Breast epithelium (tissue), 4 donors: ENCODE measurements around the gene ACSL5. TPM values are rescaled to one million over a fixed set of nuclear protein-coding genes. Genes with fewer than 3 reads are reported as not detected.

Source experiments
- DNase-seq, 2 donors: peaks; one replicate each; pipeline ENCODE4 v3.0.0-alpha.2; 2019; ENCODE audit warnings: low spot score in 2 of 2
- H3K27ac ChIP-seq, 2 donors: fragments of 200-600 bp; sonication (generic) in 1 of 2; one replicate each; pipeline ENCODE4 v1.5.1; 2016 to 2019; ENCODE audit warnings: mild to moderate bottlenecking in 1 of 2
- H3K27me3 ChIP-seq, 2 donors: fragments of 200-600 bp; sonication (generic) in 1 of 2; one replicate each; pipeline versions ENCODE4 v1.5.1 to v1.6.0; 2017 to 2019; ENCODE audit warnings: control low read depth in 1 of 2, mild to moderate bottlenecking in 1 of 2
- H3K36me3 ChIP-seq: fragments of 200-600 bp; one replicate; pipeline ENCODE4 v1.5.1; 2019
- H3K4me1 ChIP-seq, 2 donors: fragments of 200-600 bp; sonication (generic); one replicate each; pipeline ENCODE4 v1.5.1; 2016 to 2019; ENCODE audit warnings: control low read depth in 1 of 2
- H3K4me3 ChIP-seq, 3 donors: fragments of 200-600 bp; sonication (generic); 1 replicate in 2 of 3; 2 replicates in 1 of 3; pipeline ENCODE4 v1.5.1; 2016 to 2019; ENCODE audit warnings: mild to moderate bottlenecking in 3 of 3, moderate library complexity in 2 of 3
- H3K9me3 ChIP-seq, 2 donors: fragments of 200-600 bp; sonication (generic) in 1 of 2; one replicate each; pipeline ENCODE4 v1.5.1; 2016 to 2019; ENCODE audit warnings: control low read depth in 1 of 2
- CTCF ChIP-seq, 3 donors: fragments of 450-650 bp; IDR thresholded peaks; one replicate each; pipeline ENCODE4 v1.5.1; 2016 to 2017; ENCODE audit warnings: antibody characterized with exemption in 3 of 3, mild to moderate bottlenecking in 3 of 3, moderate library complexity in 3 of 3
- POLR2A ChIP-seq: fragments of 450-650 bp; IDR thresholded peaks from one replicate; pipeline ENCODE4 v1.6.1; 2016; ENCODE audit warnings: antibody characterized with exemption, mild to moderate bottlenecking, moderate library complexity
- POLR2AphosphoS5 ChIP-seq, 3 donors: sonication (generic); formaldehyde crosslinking; IDR thresholded peaks; one replicate each; pipeline ENCODE4 v1.6.1; 2017; ENCODE audit warnings: antibody characterized with exemption in 3 of 3
- intact Hi-C: fragments of 100-400 bp; cut with DNase I; formaldehyde crosslinking; loops from one replicate; pipeline ENCODE4 v1.15.1; 2023; ENCODE audit warnings: low total_unique reads
- total RNA-seq, 3 donors: library from RNA; depleted of rRNA; stranded (reverse); fragments of >200 nt; gene quantifications; one replicate each; pipeline ENCODE4 v1.1.0, GENCODE V29; 2016

Gene ACSL5
- total RNA-seq, 3 donors from 2014 or later, result 13.3 to 31.8 (median 15.8) TPM

DNA sequence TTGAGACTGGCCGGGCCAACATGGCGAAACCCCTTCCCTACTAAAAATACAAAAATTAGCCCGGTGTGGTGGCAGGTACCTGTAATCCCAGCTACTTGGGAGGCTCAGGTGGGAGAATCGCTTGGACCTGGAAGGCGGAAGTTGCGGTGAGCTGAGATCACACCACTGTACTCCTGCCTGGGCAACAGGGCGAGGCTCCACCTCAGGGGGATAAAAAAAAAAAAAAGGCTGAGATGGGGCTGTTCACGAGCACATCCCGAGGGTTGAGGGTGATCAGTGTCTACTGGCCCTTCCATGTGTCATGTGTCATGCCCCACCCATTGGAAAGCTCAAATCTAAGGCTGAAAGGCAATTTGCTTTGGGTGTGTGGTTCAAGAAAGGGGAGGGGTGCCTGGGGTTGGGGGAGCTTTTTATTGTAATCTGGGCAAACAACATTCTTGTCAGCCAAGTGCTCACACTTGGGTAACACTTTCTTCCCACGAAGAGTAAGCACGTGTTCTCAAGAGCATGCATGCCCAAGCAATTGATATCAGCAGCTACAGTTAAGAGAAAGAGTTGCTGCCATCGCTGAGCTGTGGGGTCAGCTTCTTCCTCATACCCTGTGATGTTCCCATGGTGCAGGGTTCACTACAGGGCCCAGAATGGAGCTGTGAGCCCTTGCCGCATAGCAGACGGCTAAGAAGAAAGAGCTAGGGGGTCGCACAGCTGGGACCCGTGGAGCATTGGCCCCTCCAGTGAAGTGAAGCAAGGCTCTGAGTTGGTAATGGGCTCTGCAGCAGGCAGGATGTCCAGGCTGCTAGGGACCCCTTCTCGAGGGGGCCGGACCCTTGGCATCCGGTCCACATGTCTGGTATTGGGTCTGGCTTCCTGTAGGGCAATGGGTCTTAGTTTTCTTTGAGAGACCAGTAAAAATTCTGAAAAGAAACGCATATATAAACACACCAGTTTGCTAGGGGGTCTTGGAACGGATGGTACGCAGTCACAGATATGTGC is 9.9 kb upstream of the ACSL5 start:
- no peak for DNase-seq
- no peak overlapping the region for H3K4me3 ChIP-seq
- intact Hi-C loops, result no loop called here

DNA sequence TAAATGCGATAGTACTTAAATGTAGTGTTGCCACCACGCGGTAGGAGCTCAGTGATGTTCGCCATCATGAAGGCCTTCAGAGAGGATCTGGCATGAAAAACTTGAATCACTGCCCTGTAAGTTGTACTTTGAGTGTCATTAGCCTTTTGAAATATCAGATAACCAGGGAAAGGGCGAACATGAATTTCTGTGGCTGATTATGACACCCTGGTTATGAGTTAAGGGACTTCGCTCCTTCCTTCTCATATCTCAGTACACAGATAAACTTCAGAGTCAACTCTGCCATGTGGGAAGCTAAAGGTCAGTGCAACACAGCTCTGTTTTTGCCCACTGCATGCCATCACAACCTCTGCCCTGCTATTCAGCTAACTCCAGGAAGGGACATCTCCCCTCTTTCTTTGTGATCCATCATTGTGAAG is 8.9 kb upstream of the ACSL5 start:
- H3K4me3 ChIP-seq, result no peak overlapping the region
- H3K9me3 ChIP-seq, result no peaks in the 10 kb centered on the region
- intact Hi-C loops, result no loop called here
- H3K4me1 ChIP-seq, result peaks cover 7 to 10% of the 10 kb centered on the region in 2 donors
- H3K36me3 ChIP-seq, result no peaks in the 10 kb centered on the region
- H3K27ac ChIP-seq, result no peak overlapping the region
- H3K27me3 ChIP-seq, result no peaks in the 10 kb centered on the region
- TF ChIP-seq POLR2AphosphoS5 (IDR thresholded peaks at IDR 0.05), result no peak
- no peak for TF ChIP-seq POLR2A
- TF ChIP-seq CTCF (IDR thresholded peaks at IDR 0.05), result no peak
- DNase-seq, result no peak

More for the DNA sequence above, 9.9 kb upstream of the ACSL5 start:
- Histone ChIP-seq H3K36me3 (no peaks in the 10 kb centered on the region), H3K4me1 (peaks cover 7 to 10% of the 10 kb centered on the region in 2 donors), H3K27me3 (no peaks in the 10 kb centered on the region), H3K9me3 (no peaks in the 10 kb centered on the region), H3K27ac (peak overlapping the region; percentile 43 to 77)
- TF ChIP-seq POLR2AphosphoS5 (IDR thresholded peaks at IDR 0.05) (no peak), POLR2A (no peak), CTCF (IDR thresholded peaks at IDR 0.05) (no peak)

DNA sequence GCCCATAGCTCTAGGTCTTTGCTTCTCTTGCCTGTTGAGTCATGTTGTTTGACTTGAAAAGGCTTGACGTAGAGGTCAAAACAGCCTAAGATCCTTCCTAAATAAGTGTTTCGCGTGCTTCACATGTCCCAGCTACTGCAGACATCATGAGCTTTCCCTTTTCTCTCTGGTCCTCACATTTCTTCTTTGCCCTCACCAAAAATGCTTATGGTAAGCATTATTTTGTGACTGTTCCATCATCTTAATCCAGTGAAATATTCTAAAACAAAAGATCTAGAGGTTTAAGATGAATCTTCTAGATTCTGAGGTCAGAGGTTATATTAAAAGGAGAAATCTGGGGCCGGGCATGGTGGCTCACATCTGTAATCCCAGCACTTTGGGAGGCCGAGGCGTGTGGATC is 8.5 kb upstream of the ACSL5 start:
- Histone ChIP-seq H3K36me3 (no peaks in the 10 kb centered on the region), H3K27me3 (no peaks in the 10 kb centered on the region), H3K27ac (no peak overlapping the region), H3K4me3 (no peak overlapping the region), H3K9me3 (no peaks in the 10 kb centered on the region), H3K4me1 (peaks cover 7 to 10% of the 10 kb centered on the region in 2 donors)
- DNase-seq, result no peak
- no peak for TF ChIP-seq POLR2A
- no peak for TF ChIP-seq POLR2AphosphoS5 (IDR thresholded peaks at IDR 0.05)
- TF ChIP-seq CTCF (IDR thresholded peaks at IDR 0.05), result no peak
- intact Hi-C loops, result no loop called here

- Histone ChIP-seq H3K9me3 (no peaks in the 10 kb centered on the region), H3K27me3 (no peaks in the 10 kb centered on the region), H3K36me3 (no peaks in the 10 kb centered on the region), H3K4me3 (no peak overlapping the region), H3K27ac (no peak overlapping the region), H3K4me1 (peaks cover 5 to 6% of the 10 kb centered on the region in 2 donors)
- intact Hi-C loops, result no loop called here
- TF ChIP-seq CTCF (IDR thresholded peaks at IDR 0.05) (no peak), POLR2AphosphoS5 (IDR thresholded peaks at IDR 0.05) (no peak), POLR2A (no peak)
- DNase-seq, result no peak
Observed at GRCh38 chr10:112366992-112367391, 6.9 kb upstream of the ACSL5 start.

DNA sequence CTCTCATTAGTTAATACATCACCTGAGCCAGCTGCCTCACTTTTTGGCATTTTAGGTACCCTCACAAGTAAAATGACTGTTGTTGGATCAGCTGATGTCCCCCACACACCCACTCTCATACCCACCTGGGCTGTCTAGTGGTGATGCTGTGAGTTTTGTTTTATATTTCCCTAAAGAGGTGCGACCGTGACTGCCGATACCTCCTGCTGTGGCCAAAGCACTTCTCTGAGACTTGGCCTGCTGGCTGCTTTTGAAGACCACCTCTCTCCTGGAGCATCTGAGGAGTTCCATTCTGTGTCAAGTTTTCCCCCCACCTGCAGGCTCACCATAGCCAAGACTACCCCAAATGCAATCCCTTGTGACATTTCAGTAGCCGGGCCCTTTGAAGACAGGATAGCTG is 6.4 kb upstream of the ACSL5 start:
- Histone ChIP-seq H3K36me3 (no peaks in the 10 kb centered on the region), H3K4me1 (peaks cover 0 to 5% of the 10 kb centered on the region in 2 donors), H3K27me3 (no peaks in the 10 kb centered on the region), H3K27ac (no peak overlapping the region), H3K9me3 (no peaks in the 10 kb centered on the region), H3K4me3 (no peak overlapping the region)
- intact Hi-C loops, result no loop called here
- no peak for DNase-seq
- TF ChIP-seq POLR2AphosphoS5 (IDR thresholded peaks at IDR 0.05) (no peak), POLR2A (no peak), CTCF (IDR thresholded peaks at IDR 0.05) (no peak)
